ENCODE data around the gene DAZAP1. TPM values are rescaled to one million over a fixed set of nuclear protein-coding genes. Genes with fewer than 3 reads are reported as not detected.

DAZAP1 gene
- total RNA-seq, 1 experiment from 2014 or later: 165 TPM

DNA sequence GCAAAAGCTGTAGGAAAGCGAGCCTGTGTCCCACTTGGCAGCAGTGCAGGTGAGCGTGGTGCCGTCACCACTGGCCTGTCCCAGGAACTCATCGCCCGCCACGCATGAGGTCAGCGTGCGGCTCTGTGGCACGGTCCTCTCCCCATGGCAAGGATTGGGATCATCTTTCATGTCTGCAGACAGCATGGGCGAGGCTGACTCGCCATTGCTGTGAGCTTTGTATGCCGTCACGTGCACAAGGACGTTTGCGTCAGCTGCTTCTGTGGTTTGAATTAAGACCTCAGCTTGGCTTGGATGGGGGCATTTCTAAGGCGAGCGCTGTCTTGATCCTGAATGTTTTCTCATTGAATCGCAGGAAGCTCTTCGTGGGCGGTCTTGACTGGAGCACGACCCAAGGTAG is 9.8 kb downstream of the DAZAP1 start:
- peak overlapping the region; percentile 21 for H3K27ac Mint-ChIP-seq (ENCODE audit: unreplicated experiment)
- intact Hi-C loops (cut with micrococcal nuclease; ENCODE audit: unreplicated experiment): no loop called here
- H3K27me3 Mint-ChIP-seq (ENCODE audit: insufficient read depth, unreplicated experiment): no peaks in the 10 kb centered on the region
- H3K9me3 Mint-ChIP-seq (ENCODE audit: unreplicated experiment): no peaks in the 10 kb centered on the region
- Histone ChIP-seq H3K4me3 (ENCODE audit: low read depth, low read length) (no peak overlapping the region), H3K4me1 (peaks cover 18% of the 10 kb centered on the region), H3K36me3 (ENCODE audit: control insufficient read depth, insufficient read depth, low read length) (peaks cover 3% of the 10 kb centered on the region), H3K27me3 (replicated peaks; ENCODE audit: control insufficient read depth, insufficient read depth, low read length) (no peaks in the 10 kb centered on the region), H3K9me3 (no peaks in the 10 kb centered on the region)
- BruUV-seq (replicated peaks): no TSS peak
- H3K4me3 Mint-ChIP-seq (ENCODE audit: unreplicated experiment): no peak overlapping the region
- CTCF ChIA-PET: no interaction called here
- TF ChIP-seq, protein P1, sequence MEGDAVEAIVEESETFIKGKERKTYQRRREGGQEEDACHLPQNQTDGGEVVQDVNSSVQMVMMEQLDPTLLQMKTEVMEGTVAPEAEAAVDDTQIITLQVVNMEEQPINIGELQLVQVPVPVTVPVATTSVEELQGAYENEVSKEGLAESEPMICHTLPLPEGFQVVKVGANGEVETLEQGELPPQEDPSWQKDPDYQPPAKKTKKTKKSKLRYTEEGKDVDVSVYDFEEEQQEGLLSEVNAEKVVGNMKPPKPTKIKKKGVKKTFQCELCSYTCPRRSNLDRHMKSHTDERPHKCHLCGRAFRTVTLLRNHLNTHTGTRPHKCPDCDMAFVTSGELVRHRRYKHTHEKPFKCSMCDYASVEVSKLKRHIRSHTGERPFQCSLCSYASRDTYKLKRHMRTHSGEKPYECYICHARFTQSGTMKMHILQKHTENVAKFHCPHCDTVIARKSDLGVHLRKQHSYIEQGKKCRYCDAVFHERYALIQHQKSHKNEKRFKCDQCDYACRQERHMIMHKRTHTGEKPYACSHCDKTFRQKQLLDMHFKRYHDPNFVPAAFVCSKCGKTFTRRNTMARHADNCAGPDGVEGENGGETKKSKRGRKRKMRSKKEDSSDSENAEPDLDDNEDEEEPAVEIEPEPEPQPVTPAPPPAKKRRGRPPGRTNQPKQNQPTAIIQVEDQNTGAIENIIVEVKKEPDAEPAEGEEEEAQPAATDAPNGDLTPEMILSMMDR (IDR thresholded peaks at IDR 0.05; ENCODE audit: insufficient read depth in 1 of 2, low read depth in 1 of 2, low read length in 1 of 2, severe bottlenecking in 1 of 2, unreplicated experiment in 1 of 2): no peak
- POLR2A ChIA-PET: no interaction called here
- peaks cover 7% of the 10 kb centered on the region for H3K4me1 Mint-ChIP-seq (ENCODE audit: low read depth, unreplicated experiment)
- H3K36me3 Mint-ChIP-seq (ENCODE audit: insufficient read depth, unreplicated experiment): peaks cover 73% of the 10 kb centered on the region
- no peak for DNase-seq

DNA sequence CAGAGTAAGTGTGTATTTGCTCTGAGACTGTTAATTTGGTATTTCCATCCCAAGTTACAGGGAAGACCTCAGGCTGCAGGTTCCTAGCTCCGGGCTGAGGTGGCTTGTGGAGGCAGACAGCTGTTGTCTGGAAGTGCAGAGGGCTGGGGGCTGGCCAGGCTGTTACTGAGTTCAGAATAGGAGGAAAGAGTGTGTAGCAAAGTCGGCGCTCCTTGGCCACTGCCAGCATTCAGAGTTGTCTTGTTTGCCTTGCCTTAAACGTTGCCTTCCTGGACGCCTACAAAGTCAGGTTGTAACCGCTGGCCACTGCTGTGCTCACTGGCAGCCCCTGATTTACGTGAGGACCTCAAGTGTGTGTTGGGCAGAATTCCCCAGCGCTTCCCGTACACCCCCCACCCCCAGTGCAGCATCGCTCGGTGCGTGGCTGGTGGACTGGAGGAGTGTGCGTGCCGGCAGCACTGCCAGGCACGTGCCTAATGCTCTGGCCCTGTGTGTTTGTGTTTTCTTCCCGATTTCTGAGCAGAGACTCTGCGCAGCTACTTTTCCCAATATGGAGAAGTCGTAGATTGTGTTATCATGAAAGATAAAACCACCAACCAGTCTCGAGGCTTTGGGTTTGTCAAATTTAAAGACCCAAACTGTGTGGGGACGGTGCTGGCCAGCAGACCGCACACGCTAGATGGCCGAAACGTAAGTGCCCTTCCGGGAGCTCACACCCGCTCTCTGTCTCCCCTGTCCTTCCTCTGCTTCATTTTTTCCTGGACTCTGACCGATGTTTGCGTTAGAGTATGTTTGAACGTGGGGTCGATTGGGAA is 10.5 kb downstream of the DAZAP1 start:
- peaks cover 3% of the 10 kb centered on the region for H3K36me3 ChIP-seq (ENCODE audit: control insufficient read depth, insufficient read depth, low read length)
- CTCF ChIA-PET: no interaction called here

DNA sequence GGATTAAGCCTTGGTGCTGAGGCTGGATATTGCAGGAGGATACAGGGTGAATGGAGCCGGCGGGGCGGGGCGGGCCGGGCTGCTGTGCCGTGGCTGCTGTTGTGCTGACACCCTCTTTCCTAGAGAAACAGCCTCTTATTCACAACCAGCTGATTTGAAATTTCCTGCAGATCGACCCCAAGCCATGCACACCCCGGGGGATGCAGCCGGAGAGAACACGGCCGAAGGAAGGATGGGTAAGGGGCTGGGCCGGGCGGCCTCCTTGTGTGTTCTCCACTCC is 11.1 kb downstream of the DAZAP1 start:
- intact Hi-C loops (cut with micrococcal nuclease; ENCODE audit: unreplicated experiment): no loop called here
- H3K4me3 Mint-ChIP-seq (ENCODE audit: unreplicated experiment): no peak overlapping the region
- Histone ChIP-seq H3K36me3 (ENCODE audit: control insufficient read depth, insufficient read depth, low read length) (peaks cover 2% of the 10 kb centered on the region), H3K4me3 (ENCODE audit: low read depth, low read length) (no peak overlapping the region), H3K9me3 (no peaks in the 10 kb centered on the region), H3K4me1 (peaks cover 25% of the 10 kb centered on the region), H3K27me3 (replicated peaks; ENCODE audit: control insufficient read depth, insufficient read depth, low read length) (no peaks in the 10 kb centered on the region)
- TF ChIP-seq, protein P1 (IDR thresholded peaks at IDR 0.05; ENCODE audit: insufficient read depth in 1 of 2, low read depth in 1 of 2, low read length in 1 of 2, severe bottlenecking in 1 of 2, unreplicated experiment in 1 of 2): no peak
- H3K9me3 Mint-ChIP-seq (ENCODE audit: unreplicated experiment): no peaks in the 10 kb centered on the region
- no peak for DNase-seq
- H3K4me1 Mint-ChIP-seq (ENCODE audit: low read depth, unreplicated experiment): peaks cover 13% of the 10 kb centered on the region
- ChIA-PET POLR2A (no interaction called here), CTCF (no interaction called here)
- peaks cover 79% of the 10 kb centered on the region for H3K36me3 Mint-ChIP-seq (ENCODE audit: insufficient read depth, unreplicated experiment)
- H3K27ac Mint-ChIP-seq (ENCODE audit: unreplicated experiment): no peak overlapping the region
- no TSS peak for BruUV-seq (replicated peaks)
- no peaks in the 10 kb centered on the region for H3K27me3 Mint-ChIP-seq (ENCODE audit: insufficient read depth, unreplicated experiment)

More for the DNA sequence above, 10.5 kb downstream of the DAZAP1 start:
- peak overlapping the region; percentile 21 for H3K27ac Mint-ChIP-seq (ENCODE audit: unreplicated experiment)
- POLR2A ChIA-PET: no interaction called here
- no TSS peak for BruUV-seq (replicated peaks)
- DNase-seq: no peak
- TF ChIP-seq, protein P1 (IDR thresholded peaks at IDR 0.05; ENCODE audit: insufficient read depth in 1 of 2, low read depth in 1 of 2, low read length in 1 of 2, severe bottlenecking in 1 of 2, unreplicated experiment in 1 of 2): no peak
- no peaks in the 10 kb centered on the region for H3K27me3 Mint-ChIP-seq (ENCODE audit: insufficient read depth, unreplicated experiment)
- no peaks in the 10 kb centered on the region for H3K9me3 ChIP-seq
- H3K4me3 ChIP-seq (ENCODE audit: low read depth, low read length): no peak overlapping the region
- peaks cover 21% of the 10 kb centered on the region for H3K4me1 ChIP-seq
- H3K9me3 Mint-ChIP-seq (ENCODE audit: unreplicated experiment): no peaks in the 10 kb centered on the region
- H3K4me1 Mint-ChIP-seq (ENCODE audit: low read depth, unreplicated experiment): peaks cover 7% of the 10 kb centered on the region
- H3K27me3 ChIP-seq (replicated peaks; ENCODE audit: control insufficient read depth, insufficient read depth, low read length): no peaks in the 10 kb centered on the region
- peaks cover 79% of the 10 kb centered on the region for H3K36me3 Mint-ChIP-seq (ENCODE audit: insufficient read depth, unreplicated experiment)
- intact Hi-C loops (cut with micrococcal nuclease; ENCODE audit: unreplicated experiment): no loop called here
- H3K4me3 Mint-ChIP-seq (ENCODE audit: unreplicated experiment): no peak overlapping the region

Data from Caco-2 (cell line).